BE2C (cell line): ENCODE results near the gene RASGRP4.

Source experiments
- DNase-seq: peaks from one replicate; pipeline ENCODE4 v3.0.0-alpha.2; 2020
- H3K27me3 ChIP-seq: fragments of 250-450 bp; sonication (Bioruptor Pico); 2 replicates; pipeline ENCODE4 v1.5.1; 2020; ENCODE audit warnings: mild to moderate bottlenecking
- H3K36me3 ChIP-seq: fragments of 250-450 bp; sonication (Bioruptor Pico); 2 replicates; pipeline ENCODE4 v1.5.1; 2020; ENCODE audit warnings: mild to moderate bottlenecking
- H3K4me1 ChIP-seq: fragments of 250-450 bp; sonication (Bioruptor Pico); 2 replicates; pipeline ENCODE4 v1.5.1; 2020
- H3K4me3 ChIP-seq: 2 replicates; pipeline ENCODE4 v1.5.1; 2011; ENCODE audit warnings: low read depth, low read length
- H3K9me3 ChIP-seq: fragments of 250-450 bp; sonication (Bioruptor Pico); 2 replicates; pipeline ENCODE4 v1.5.1; 2020
- TF ChIP-seq, protein P1 (sequence below): IDR thresholded peaks from 2 replicates; pipeline ENCODE4 v1.5.1; 2012; ENCODE audit warnings: mild to moderate bottlenecking, low read depth, low read length

RASGRP4 gene

DNA sequence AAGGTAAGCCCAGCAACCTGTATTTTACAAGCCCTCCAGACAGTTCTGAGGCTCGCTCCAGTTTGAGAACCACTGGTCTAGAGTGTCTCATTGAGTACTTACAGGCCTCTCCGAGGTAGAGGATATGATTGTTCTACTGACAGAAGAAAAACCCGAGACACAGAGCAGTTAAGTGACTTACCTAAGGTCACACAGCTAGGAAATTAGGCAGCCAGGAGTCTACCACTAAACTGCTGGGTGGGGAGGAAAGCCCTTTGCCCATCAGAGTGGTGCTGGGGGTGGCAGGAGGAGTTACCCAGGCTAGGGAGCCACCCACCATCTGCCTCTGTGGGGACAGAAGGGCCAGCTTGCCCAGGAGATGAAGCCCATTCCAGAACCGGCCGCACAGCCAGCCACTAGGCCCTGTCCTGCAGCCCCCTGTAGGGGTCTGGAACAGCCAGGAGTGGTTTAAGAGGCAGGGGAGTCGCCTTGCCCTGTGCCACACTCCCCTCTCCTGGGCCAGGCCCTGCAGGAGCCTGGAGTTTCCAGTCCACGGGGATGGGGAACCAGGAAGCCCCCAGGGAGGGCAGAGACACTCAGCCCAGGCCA lies 703 bp downstream of the RASGRP4 start:
- no peak for DNase-seq
- TF ChIP-seq, protein P1, sequence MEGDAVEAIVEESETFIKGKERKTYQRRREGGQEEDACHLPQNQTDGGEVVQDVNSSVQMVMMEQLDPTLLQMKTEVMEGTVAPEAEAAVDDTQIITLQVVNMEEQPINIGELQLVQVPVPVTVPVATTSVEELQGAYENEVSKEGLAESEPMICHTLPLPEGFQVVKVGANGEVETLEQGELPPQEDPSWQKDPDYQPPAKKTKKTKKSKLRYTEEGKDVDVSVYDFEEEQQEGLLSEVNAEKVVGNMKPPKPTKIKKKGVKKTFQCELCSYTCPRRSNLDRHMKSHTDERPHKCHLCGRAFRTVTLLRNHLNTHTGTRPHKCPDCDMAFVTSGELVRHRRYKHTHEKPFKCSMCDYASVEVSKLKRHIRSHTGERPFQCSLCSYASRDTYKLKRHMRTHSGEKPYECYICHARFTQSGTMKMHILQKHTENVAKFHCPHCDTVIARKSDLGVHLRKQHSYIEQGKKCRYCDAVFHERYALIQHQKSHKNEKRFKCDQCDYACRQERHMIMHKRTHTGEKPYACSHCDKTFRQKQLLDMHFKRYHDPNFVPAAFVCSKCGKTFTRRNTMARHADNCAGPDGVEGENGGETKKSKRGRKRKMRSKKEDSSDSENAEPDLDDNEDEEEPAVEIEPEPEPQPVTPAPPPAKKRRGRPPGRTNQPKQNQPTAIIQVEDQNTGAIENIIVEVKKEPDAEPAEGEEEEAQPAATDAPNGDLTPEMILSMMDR, result no peak
- no peaks in the 10 kb centered on the region for H3K4me1 ChIP-seq
- H3K36me3 ChIP-seq, result no peaks in the 10 kb centered on the region
- H3K9me3 ChIP-seq, result no peaks in the 10 kb centered on the region
- H3K27me3 ChIP-seq, result no peaks in the 10 kb centered on the region
- H3K4me3 ChIP-seq, result no peak overlapping the region

DNA sequence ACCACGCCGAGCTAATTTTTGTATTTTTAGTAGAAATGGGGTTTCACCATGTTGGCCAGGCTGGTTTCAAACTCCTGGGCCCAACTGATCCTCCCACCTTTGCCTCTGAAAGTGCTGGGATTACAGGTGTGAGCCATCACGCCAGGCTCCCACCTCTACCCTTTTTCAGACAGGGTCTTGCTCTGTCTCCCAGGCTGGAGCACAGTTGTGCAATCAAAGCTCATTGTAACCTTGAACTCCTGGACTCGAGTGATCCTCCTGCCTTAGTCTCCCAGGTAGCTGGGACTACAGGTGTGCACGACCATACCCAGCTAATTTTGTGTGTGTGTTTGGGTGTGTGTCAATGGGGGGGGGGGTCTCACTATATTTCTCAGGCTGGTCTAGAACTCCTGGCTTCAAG lies 1.7 kb downstream of the RASGRP4 start:
- no peaks in the 10 kb centered on the region for H3K9me3 ChIP-seq
- no peaks in the 10 kb centered on the region for H3K4me1 ChIP-seq
- TF ChIP-seq, protein P1, result no peak
- no peak overlapping the region for H3K4me3 ChIP-seq
- no peaks in the 10 kb centered on the region for H3K36me3 ChIP-seq
- H3K27me3 ChIP-seq, result no peaks in the 10 kb centered on the region
- DNase-seq, result no peak

DNA sequence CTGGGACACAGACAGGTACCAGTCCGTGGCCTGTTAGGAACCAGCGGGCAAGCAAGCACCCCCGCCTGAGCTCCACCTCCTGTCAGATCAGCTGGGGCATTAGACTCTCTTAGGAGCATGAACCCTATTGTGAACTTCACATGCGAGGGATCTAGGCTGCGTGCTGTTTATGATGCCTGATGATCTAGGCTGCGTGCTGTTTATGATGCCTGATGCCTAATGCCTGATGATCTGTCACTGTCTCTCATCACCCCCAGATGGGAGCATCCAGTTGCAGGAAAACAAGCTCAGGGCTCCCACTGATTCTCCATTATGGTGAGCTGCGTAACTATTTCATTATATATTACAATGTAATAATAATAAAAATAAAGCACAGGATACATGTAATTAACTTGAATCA lies 3.6 kb downstream of the RASGRP4 start:
- no peaks in the 10 kb centered on the region for H3K4me1 ChIP-seq
- TF ChIP-seq, protein P1, result no peak

DNA sequence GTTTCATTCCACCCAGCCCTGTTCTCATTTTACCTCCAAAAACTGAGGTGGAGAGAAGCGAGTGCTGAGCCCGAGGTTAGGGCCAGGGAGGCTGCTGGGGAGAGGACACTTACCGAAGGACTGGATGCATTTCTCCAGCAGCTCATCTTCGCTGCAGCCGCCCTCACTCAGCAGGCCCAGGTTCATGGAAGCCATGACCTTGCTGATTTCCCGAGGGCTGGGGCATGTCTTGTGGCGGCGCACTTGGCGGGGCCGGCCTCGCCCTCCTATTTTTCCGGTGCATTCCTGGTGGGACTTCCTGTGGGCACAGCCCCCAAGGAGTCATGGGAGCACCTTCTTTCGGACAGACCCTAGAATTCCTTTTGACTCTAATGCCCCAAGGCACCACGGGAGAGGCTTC lies 4.2 kb downstream of the RASGRP4 start:
- Histone ChIP-seq H3K36me3 (no peaks in the 10 kb centered on the region), H3K4me1 (no peaks in the 10 kb centered on the region)
- no peak for DNase-seq

More for the DNA sequence above, 3.6 kb downstream of the RASGRP4 start:
- Histone ChIP-seq H3K27me3 (no peaks in the 10 kb centered on the region; the same call in 1 of the 2 replicates), H3K36me3 (no peaks in the 10 kb centered on the region), H3K9me3 (no peaks in the 10 kb centered on the region), H3K4me3 (no peak overlapping the region)
- DNase-seq, result no peak

DNA sequence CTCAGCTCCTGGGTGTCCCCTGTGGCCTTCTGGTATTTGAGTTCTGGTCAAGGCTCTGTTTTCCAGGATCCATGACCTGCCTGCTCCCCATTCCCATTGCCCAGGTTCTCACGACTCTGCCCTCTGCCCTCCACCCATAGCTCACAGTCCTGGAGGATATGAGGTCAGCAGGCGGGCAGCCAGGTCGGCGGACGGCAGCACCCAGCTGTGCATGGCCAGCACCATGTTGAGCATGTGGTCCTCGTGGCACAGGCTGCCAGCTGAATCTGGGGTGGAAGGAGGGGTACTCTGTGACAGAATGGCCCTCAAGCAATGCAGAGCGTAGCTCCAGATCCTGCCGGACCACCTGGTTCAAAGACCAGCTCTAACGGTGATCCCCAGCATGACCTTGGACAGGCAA lies 5.1 kb downstream of the RASGRP4 start:
- no peak overlapping the region for H3K4me3 ChIP-seq
- no peak for DNase-seq
- no peaks in the 10 kb centered on the region for H3K9me3 ChIP-seq
- TF ChIP-seq, protein P1, result no peak
- no peaks in the 10 kb centered on the region; the same call in 1 of the 2 replicates for H3K27me3 ChIP-seq
- no peaks in the 10 kb centered on the region for H3K36me3 ChIP-seq
- H3K4me1 ChIP-seq, result no peaks in the 10 kb centered on the region

More for the DNA sequence above, 4.2 kb downstream of the RASGRP4 start:
- Histone ChIP-seq H3K27me3 (no peaks in the 10 kb centered on the region; the same call in 1 of the 2 replicates), H3K9me3 (no peaks in the 10 kb centered on the region), H3K4me3 (no peak overlapping the region)
- TF ChIP-seq, protein P1, result no peak
